Caco-2 (cell line): ENCODE measurements around the gene ADCY6. TPM values are rescaled to one million over a fixed set of nuclear protein-coding genes. Genes with fewer than 3 reads are reported as not detected.

Source experiments
- BruUV-seq: library from RNA; stranded (reverse); fragments of 400-500 nt; replicated peaks from 2 replicates; lab custom pipeline; 2021; lab: Mats Ljungman, UMichigan
- CTCF ChIA-PET: fragments of 300-600 bp; sonication (Branson Sonifier 250); formaldehyde crosslinking; loops from one replicate; lab custom pipeline; 2022; ENCODE audit warnings: antibody characterized with exemption; lab: Charles Lee
- POLR2A ChIA-PET: fragments of 300-600 bp; sonication (Branson Sonifier 250); formaldehyde crosslinking; loops from one replicate; lab custom pipeline; 2022; ENCODE audit warnings: antibody characterized with exemption; lab: Charles Lee
- DNase-seq, 2 experiments: peaks; one replicate each; pipeline versions ENCODE4 v3.0.0 to v3.0.0-alpha.2; 2020 to 2022
- H3K27me3 ChIP-seq: replicated peaks from 2 replicates; pipeline ENCODE4 v1.6.0; 2011; ENCODE audit warnings: low read length; ENCODE audit not compliant: control insufficient read depth, insufficient read depth
- H3K36me3 ChIP-seq: 2 replicates; pipeline ENCODE4 v1.5.1; 2011; ENCODE audit warnings: low read length; ENCODE audit not compliant: control insufficient read depth, insufficient read depth
- H3K4me1 ChIP-seq: fragments of 250-450 bp; sonication (Bioruptor Pico); 2 replicates; pipeline ENCODE4 v1.5.1; 2020; ENCODE audit warnings: mild to moderate bottlenecking
- H3K4me3 ChIP-seq: 2 replicates; pipeline ENCODE4 v1.5.1; 2011; ENCODE audit warnings: low read depth, mild to moderate bottlenecking, control low read depth, low read length
- H3K9me3 ChIP-seq: fragments of 250-450 bp; sonication (Bioruptor Pico); 2 replicates; pipeline ENCODE4 v1.5.1; 2020; ENCODE audit warnings: mild to moderate bottlenecking, moderate library complexity
- H3K27ac Mint-ChIP-seq: one replicate; pipeline ENCODE4 v1.8.0; 2022; ENCODE audit warnings: mixed read lengths; ENCODE audit not compliant: unreplicated experiment
- H3K27me3 Mint-ChIP-seq: one replicate; pipeline ENCODE4 v1.8.0; 2022; ENCODE audit warnings: mixed read lengths; ENCODE audit not compliant: insufficient read depth, unreplicated experiment
- H3K36me3 Mint-ChIP-seq: one replicate; pipeline ENCODE4 v1.8.0; 2022; ENCODE audit warnings: mild to moderate bottlenecking, mixed read lengths; ENCODE audit not compliant: insufficient read depth, unreplicated experiment
- H3K4me1 Mint-ChIP-seq: one replicate; pipeline ENCODE4 v1.8.0; 2022; ENCODE audit warnings: low read depth, mixed read lengths; ENCODE audit not compliant: unreplicated experiment
- H3K4me3 Mint-ChIP-seq: one replicate; pipeline ENCODE4 v1.8.0; 2022; ENCODE audit warnings: mild to moderate bottlenecking, moderate library complexity, mixed read lengths; ENCODE audit not compliant: unreplicated experiment
- H3K9me3 Mint-ChIP-seq: one replicate; pipeline ENCODE4 v1.8.0; 2022; ENCODE audit warnings: mixed read lengths; ENCODE audit not compliant: unreplicated experiment
- CTCF ChIP-seq, 2 experiments: fragments of 200-600 bp in 1 of 2; IDR thresholded peaks; 1 replicate in 1 of 2; 2 replicates in 1 of 2; pipeline versions ENCODE4 v1.5.1 to v1.8.0; 2011 to 2022; ENCODE audit warnings: antibody characterized with exemption in 1 of 2, control low read depth in 1 of 2, inconsistent platforms in 1 of 2, low read depth in 1 of 2, low read length in 1 of 2, mild to moderate bottlenecking in 1 of 2, moderate library complexity in 1 of 2; ENCODE audit not compliant: insufficient read depth in 1 of 2, severe bottlenecking in 1 of 2, unreplicated experiment in 1 of 2
- intact Hi-C: fragments of 100-400 bp; cut with micrococcal nuclease; formaldehyde crosslinking; loops from one replicate; pipeline ENCODE4 v1.10.0; 2022; ENCODE audit not compliant: unreplicated experiment
- total RNA-seq: library from RNA; stranded (reverse); gene quantifications from 2 replicates; pipeline ENCODE4 v1.2.3, GENCODE V29; 2022

ADCY6 gene
- total RNA-seq, 1 experiment from 2014 or later: 89.8 TPM

- no peak overlapping the region for H3K4me3 ChIP-seq
- H3K36me3 Mint-ChIP-seq: peaks cover 77% of the 10 kb centered on the region
- no peak overlapping the region for H3K4me3 Mint-ChIP-seq
- TF ChIP-seq CTCF (IDR thresholded peaks at IDR 0.05; ENCODE audit: insufficient read depth in 1 of 2, low read depth in 1 of 2, low read length in 1 of 2, severe bottlenecking in 1 of 2, unreplicated experiment in 1 of 2): no peak
- no peaks in the 10 kb centered on the region for H3K27me3 Mint-ChIP-seq
- CTCF ChIA-PET: interaction anchor here (1.2 kb wide), 1 partner anchor 15 kb away, joined by 4 read pairs; the partner anchor contains the start of gene ADCY6
- no peak overlapping the region for H3K27ac Mint-ChIP-seq
- H3K4me1 Mint-ChIP-seq: no peaks in the 10 kb centered on the region
- H3K4me1 ChIP-seq: no peaks in the 10 kb centered on the region
- intact Hi-C loops: no loop called here
- H3K9me3 ChIP-seq: no peaks in the 10 kb centered on the region
- H3K9me3 Mint-ChIP-seq: no peaks in the 10 kb centered on the region
- no peak for DNase-seq
- BruUV-seq: no TSS peak
- H3K27me3 ChIP-seq: no peaks in the 10 kb centered on the region
- H3K36me3 ChIP-seq: peaks cover 15% of the 10 kb centered on the region
- POLR2A ChIA-PET: interaction anchor here (1.5 kb wide), 1 partner anchor 14 kb away, joined by 3 read pairs; the partner anchor contains the start of gene ADCY6
Observed at GRCh38 chr12:48774516-48774915, 14.4 kb downstream of the ADCY6 start.

GRCh38 chr12:48773686-48774085 is 15.2 kb downstream of the ADCY6 start:
- Mint-ChIP-seq H3K9me3 (no peaks in the 10 kb centered on the region), H3K4me1 (no peaks in the 10 kb centered on the region), H3K4me3 (no peak overlapping the region), H3K27me3 (no peaks in the 10 kb centered on the region), H3K27ac (no peak overlapping the region), H3K36me3 (peaks cover 77% of the 10 kb centered on the region)
- peaks cover 15% of the 10 kb centered on the region for H3K36me3 ChIP-seq
- DNase-seq: no peak
- H3K9me3 ChIP-seq: no peaks in the 10 kb centered on the region
- BruUV-seq: no TSS peak
- H3K4me1 ChIP-seq: no peaks in the 10 kb centered on the region
- CTCF ChIA-PET: no interaction called here
- H3K4me3 ChIP-seq: no peak overlapping the region
- no peak for TF ChIP-seq CTCF (IDR thresholded peaks at IDR 0.05; ENCODE audit: insufficient read depth in 1 of 2, low read depth in 1 of 2, low read length in 1 of 2, severe bottlenecking in 1 of 2, unreplicated experiment in 1 of 2)
- intact Hi-C loops: loop anchor here (2.0 kb wide), 1 partner anchor 21 kb away; no protein-coding TSS in a partner anchor
- POLR2A ChIA-PET: interaction anchor here (1.5 kb wide), 1 partner anchor 15 kb away, joined by 3 read pairs; the partner anchor contains the start of gene ADCY6
- H3K27me3 ChIP-seq: no peaks in the 10 kb centered on the region

GRCh38 chr12:48771588-48772112 is 17.2 kb downstream of the ADCY6 start:
- no peak overlapping the region for H3K27ac Mint-ChIP-seq
- H3K4me3 ChIP-seq: no peak overlapping the region
- no peaks in the 10 kb centered on the region for H3K9me3 ChIP-seq
- H3K27me3 ChIP-seq: no peaks in the 10 kb centered on the region
- CTCF ChIA-PET: no interaction called here
- no peak overlapping the region for H3K4me3 Mint-ChIP-seq
- H3K36me3 ChIP-seq: peaks cover 17% of the 10 kb centered on the region
- no peaks in the 10 kb centered on the region for H3K27me3 Mint-ChIP-seq
- H3K4me1 ChIP-seq: no peaks in the 10 kb centered on the region
- no TSS peak for BruUV-seq
- DNase-seq: no peak
- POLR2A ChIA-PET: no interaction called here
- H3K9me3 Mint-ChIP-seq: no peaks in the 10 kb centered on the region
- no peak for TF ChIP-seq CTCF (IDR thresholded peaks at IDR 0.05; ENCODE audit: insufficient read depth in 1 of 2, low read depth in 1 of 2, low read length in 1 of 2, severe bottlenecking in 1 of 2, unreplicated experiment in 1 of 2)
- intact Hi-C loops: loop anchor here (2.0 kb wide), 1 partner anchor 23 kb away; no protein-coding TSS in a partner anchor
- H3K36me3 Mint-ChIP-seq: peaks cover 68% of the 10 kb centered on the region
- H3K4me1 Mint-ChIP-seq: no peaks in the 10 kb centered on the region
